SK-N-SH treated with all-trans-retinoic acid at 6 μM for 48 hours (cell line): ENCODE data around the gene GATM.
"Not testable (repeated sequence)": the region's sequence is repeated elsewhere in the genome, so short reads cannot be mapped to it uniquely, and the experiment has no call there.

Experiments used
- ATAC-seq: fragments of 200-7000 bp; cut with Tn5 transposase; 3 replicates; pipeline ENCODE4 v1.9.1; 2020; ENCODE audit warnings: mild to moderate bottlenecking, moderate library complexity
- BACH2 ChIP-seq: fragments of 250-450 bp; sonication (Bioruptor Pico); IDR thresholded peaks from 2 replicates; pipeline ENCODE4 v1.9.0; 2021; ENCODE audit warnings: mild to moderate bottlenecking, borderline replicate concordance
- CREB5 ChIP-seq: fragments of 250-450 bp; sonication (Bioruptor Pico); IDR thresholded peaks from 2 replicates; pipeline ENCODE4 v1.5.1; 2020; ENCODE audit warnings: low read depth, mild to moderate bottlenecking, moderate library complexity
- ESRRG ChIP-seq: fragments of 250-450 bp; sonication (Bioruptor Pico); IDR thresholded peaks from 2 replicates; pipeline ENCODE4 v1.6.1; 2021; ENCODE audit warnings: mild to moderate bottlenecking
- GLIS3 ChIP-seq: fragments of 250-450 bp; sonication (Bioruptor Pico); IDR thresholded peaks from 2 replicates; pipeline ENCODE4 v1.5.0; 2020; ENCODE audit warnings: mild to moderate bottlenecking, moderate library complexity
- OSR1 ChIP-seq: fragments of 250-450 bp; sonication (Bioruptor Pico); IDR thresholded peaks from 2 replicates; pipeline ENCODE4 v1.8.0; 2022; ENCODE audit warnings: moderate library complexity, mild to moderate bottlenecking, inconsistent platforms
- PATZ1 ChIP-seq: fragments of 250-450 bp; sonication (Bioruptor Pico); IDR thresholded peaks from 2 replicates; pipeline ENCODE4 v1.8.0; 2020; ENCODE audit warnings: mild to moderate bottlenecking, moderate library complexity, borderline replicate concordance
- POU6F1 ChIP-seq: fragments of 250-450 bp; sonication (Bioruptor Pico); IDR thresholded peaks from 2 replicates; pipeline ENCODE4 v1.8.0; 2021; ENCODE audit warnings: low read depth, mild to moderate bottlenecking, moderate library complexity, borderline replicate concordance
- PPARA ChIP-seq: fragments of 250-450 bp; sonication (Bioruptor Pico); IDR thresholded peaks from 2 replicates; pipeline ENCODE4 v1.5.0; 2020; ENCODE audit warnings: mild to moderate bottlenecking, borderline replicate concordance
- RARB ChIP-seq: fragments of 250-450 bp; sonication (Bioruptor Pico); IDR thresholded peaks from 2 replicates; pipeline ENCODE4 v1.8.0; 2021; ENCODE audit warnings: mild to moderate bottlenecking, moderate library complexity
- SNAI2 ChIP-seq: fragments of 250-450 bp; sonication (Bioruptor Pico); IDR thresholded peaks from 2 replicates; pipeline ENCODE4 v1.5.0; 2020; ENCODE audit warnings: mild to moderate bottlenecking, moderate library complexity
- TCF4 ChIP-seq: fragments of 250-450 bp; sonication (Bioruptor Pico); IDR thresholded peaks from 2 replicates; pipeline ENCODE4 v1.8.0; 2021; ENCODE audit warnings: mild to moderate bottlenecking, moderate library complexity, borderline replicate concordance
- ZC3H10 ChIP-seq: fragments of 250-450 bp; sonication (Bioruptor Pico); IDR thresholded peaks from 2 replicates; pipeline ENCODE4 v1.5.1; 2021; ENCODE audit warnings: mild to moderate bottlenecking, moderate library complexity
- ZFP3 ChIP-seq: fragments of 250-450 bp; sonication (Bioruptor Pico); IDR thresholded peaks from 2 replicates; pipeline ENCODE4 v1.5.0; 2020; ENCODE audit warnings: mild to moderate bottlenecking, moderate library complexity
- ZFP30 ChIP-seq: fragments of 450-650 bp; formaldehyde crosslinking; IDR thresholded peaks from 2 replicates; pipeline ENCODE4 v1.5.0; 2022; ENCODE audit warnings: mild to moderate bottlenecking, moderate library complexity
- ZNF565 ChIP-seq: fragments of 450-650 bp; formaldehyde crosslinking; conservative IDR thresholded peaks from 2 replicates; pipeline ENCODE4 v1.5.0; 2020; ENCODE audit warnings: low read depth, mild to moderate bottlenecking, moderate library complexity
- ZNF70 ChIP-seq: fragments of 450-650 bp; formaldehyde crosslinking; IDR thresholded peaks from 2 replicates; pipeline ENCODE4 v1.5.0; 2020; ENCODE audit warnings: mild to moderate bottlenecking, moderate library complexity
- TF ChIP-seq, protein P1 (sequence below): fragments of 250-450 bp; sonication (Bioruptor Pico); IDR thresholded peaks from 2 replicates; pipeline ENCODE4 v1.5.1; 2021; ENCODE audit warnings: mild to moderate bottlenecking, moderate library complexity
- TF ChIP-seq, protein P2 (sequence below): fragments of 250-450 bp; sonication (Bioruptor Pico); IDR thresholded peaks from 2 replicates; pipeline ENCODE4 v1.5.0; 2020; ENCODE audit warnings: mild to moderate bottlenecking, moderate library complexity

The GATM gene

DNA sequence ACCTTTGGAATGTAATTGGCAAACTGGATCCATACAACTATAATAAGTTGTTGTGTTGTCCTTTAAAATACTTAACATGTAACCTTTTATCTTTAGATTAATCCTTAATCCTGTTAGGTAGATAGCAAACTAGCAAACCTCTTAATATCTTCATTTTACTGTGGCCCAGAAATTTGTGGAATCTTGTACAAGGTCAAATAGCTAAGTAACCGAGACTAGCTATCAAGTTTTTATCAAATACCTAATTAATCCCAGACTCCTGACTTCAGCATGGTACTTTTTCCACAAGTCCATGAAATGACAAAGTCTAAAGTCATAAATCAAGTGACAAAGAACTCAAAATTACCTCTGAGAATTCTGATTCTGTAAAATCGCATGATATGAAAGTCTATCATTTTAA lies 4.4 kb downstream of the GATM start (continued):
- no peak for TF ChIP-seq CREB5 (CRISPR knock-in tag)

GRCh38 chr15:45372041-45372995 lies 6.0 kb downstream of the GATM start:
- TF ChIP-seq PATZ1 (CRISPR knock-in tag) (no peak), POU6F1 (no peak), OSR1 (CRISPR knock-in tag) (no peak), PPARA (CRISPR knock-in tag) (no peak), ZFP3 (no peak), SNAI2 (CRISPR knock-in tag) (no peak), ZNF565 (CRISPR knock-in tag) (no peak), RARB (no peak), BACH2 (CRISPR knock-in tag) (no peak), ZC3H10 (no peak), GLIS3 (CRISPR knock-in tag) (no peak), TCF4 (CRISPR knock-in tag) (no peak), ZFP30 (CRISPR knock-in tag) (no peak)
- TF ChIP-seq, protein P1, sequence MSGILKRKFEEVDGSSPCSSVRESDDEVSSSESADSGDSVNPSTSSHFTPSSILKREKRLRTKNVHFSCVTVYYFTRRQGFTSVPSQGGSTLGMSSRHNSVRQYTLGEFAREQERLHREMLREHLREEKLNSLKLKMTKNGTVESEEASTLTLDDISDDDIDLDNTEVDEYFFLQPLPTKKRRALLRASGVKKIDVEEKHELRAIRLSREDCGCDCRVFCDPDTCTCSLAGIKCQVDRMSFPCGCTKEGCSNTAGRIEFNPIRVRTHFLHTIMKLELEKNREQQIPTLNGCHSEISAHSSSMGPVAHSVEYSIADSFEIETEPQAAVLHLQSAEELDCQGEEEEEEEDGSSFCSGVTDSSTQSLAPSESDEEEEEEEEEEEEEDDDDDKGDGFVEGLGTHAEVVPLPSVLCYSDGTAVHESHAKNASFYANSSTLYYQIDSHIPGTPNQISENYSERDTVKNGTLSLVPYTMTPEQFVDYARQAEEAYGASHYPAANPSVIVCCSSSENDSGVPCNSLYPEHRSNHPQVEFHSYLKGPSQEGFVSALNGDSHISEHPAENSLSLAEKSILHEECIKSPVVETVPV, result no peak
- TF ChIP-seq, protein P2, sequence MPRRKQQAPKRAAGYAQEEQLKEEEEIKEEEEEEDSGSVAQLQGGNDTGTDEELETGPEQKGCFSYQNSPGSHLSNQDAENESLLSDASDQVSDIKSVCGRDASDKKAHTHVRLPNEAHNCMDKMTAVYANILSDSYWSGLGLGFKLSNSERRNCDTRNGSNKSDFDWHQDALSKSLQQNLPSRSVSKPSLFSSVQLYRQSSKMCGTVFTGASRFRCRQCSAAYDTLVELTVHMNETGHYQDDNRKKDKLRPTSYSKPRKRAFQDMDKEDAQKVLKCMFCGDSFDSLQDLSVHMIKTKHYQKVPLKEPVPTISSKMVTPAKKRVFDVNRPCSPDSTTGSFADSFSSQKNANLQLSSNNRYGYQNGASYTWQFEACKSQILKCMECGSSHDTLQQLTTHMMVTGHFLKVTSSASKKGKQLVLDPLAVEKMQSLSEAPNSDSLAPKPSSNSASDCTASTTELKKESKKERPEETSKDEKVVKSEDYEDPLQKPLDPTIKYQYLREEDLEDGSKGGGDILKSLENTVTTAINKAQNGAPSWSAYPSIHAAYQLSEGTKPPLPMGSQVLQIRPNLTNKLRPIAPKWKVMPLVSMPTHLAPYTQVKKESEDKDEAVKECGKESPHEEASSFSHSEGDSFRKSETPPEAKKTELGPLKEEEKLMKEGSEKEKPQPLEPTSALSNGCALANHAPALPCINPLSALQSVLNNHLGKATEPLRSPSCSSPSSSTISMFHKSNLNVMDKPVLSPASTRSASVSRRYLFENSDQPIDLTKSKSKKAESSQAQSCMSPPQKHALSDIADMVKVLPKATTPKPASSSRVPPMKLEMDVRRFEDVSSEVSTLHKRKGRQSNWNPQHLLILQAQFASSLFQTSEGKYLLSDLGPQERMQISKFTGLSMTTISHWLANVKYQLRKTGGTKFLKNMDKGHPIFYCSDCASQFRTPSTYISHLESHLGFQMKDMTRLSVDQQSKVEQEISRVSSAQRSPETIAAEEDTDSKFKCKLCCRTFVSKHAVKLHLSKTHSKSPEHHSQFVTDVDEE (CRISPR knock-in tag), result no peak
- ATAC-seq, result no peak

DNA sequence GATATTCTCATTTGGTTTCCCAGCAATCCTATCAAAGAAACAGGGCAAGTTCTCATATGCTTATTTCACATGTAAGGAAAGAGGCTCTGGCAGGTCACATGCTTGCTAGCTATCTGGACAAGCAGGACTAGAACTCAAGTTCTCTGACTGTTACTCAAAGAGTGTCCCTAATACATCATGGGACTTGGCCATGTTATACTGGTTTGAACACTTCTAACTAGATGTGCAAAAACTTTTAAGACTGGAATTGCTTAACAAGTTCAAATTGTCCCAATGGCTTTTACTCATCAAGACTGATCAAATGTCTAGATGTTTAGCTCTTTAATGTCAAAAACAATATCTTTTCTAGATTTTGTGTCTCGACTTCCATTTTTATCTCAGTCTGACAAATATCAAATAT lies 6.8 kb downstream of the GATM start:
- no peak for ATAC-seq

GRCh38 chr15:45370042-45370441 lies 8.3 kb downstream of the GATM start:
- ATAC-seq, result not testable (repeated sequence)

More for the DNA sequence above, 6.8 kb downstream of the GATM start:
- TF ChIP-seq ZNF70 (CRISPR knock-in tag) (no peak), POU6F1 (no peak), ZFP30 (CRISPR knock-in tag) (no peak), ESRRG (CRISPR knock-in tag) (no peak), BACH2 (CRISPR knock-in tag) (no peak), PPARA (CRISPR knock-in tag) (no peak), TCF4 (CRISPR knock-in tag) (no peak), ZNF565 (CRISPR knock-in tag) (no peak)

DNA sequence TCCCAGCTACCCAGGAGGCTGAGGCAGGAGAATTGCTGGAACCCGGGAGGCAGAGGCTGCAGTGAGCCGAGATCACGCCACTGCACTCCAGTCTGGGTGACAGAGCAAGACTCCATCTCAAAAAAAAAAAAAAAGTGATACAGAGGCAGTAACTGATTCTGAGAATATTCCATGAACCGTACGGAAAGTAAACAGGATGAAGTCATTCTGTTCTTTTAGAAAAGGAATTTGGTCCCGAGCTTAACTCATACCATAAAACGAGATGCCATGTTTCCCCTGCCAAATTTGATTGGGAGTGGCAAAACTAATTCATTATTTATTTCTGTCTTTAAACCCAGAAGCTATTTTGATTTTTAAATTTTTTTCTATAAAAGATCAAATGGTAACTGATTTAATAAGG lies 11.1 kb downstream of the GATM start:
- ATAC-seq, result not testable (repeated sequence)
